ENCODE data around the gene INTS4.
A peak's percentile ranks its signal among the peaks of the same experiment; 100 is the strongest.
"Not testable (repeated sequence)": the region's sequence is repeated elsewhere in the genome, so short reads cannot be mapped to it uniquely, and the experiment has no call there.

INTS4 gene, protein sequence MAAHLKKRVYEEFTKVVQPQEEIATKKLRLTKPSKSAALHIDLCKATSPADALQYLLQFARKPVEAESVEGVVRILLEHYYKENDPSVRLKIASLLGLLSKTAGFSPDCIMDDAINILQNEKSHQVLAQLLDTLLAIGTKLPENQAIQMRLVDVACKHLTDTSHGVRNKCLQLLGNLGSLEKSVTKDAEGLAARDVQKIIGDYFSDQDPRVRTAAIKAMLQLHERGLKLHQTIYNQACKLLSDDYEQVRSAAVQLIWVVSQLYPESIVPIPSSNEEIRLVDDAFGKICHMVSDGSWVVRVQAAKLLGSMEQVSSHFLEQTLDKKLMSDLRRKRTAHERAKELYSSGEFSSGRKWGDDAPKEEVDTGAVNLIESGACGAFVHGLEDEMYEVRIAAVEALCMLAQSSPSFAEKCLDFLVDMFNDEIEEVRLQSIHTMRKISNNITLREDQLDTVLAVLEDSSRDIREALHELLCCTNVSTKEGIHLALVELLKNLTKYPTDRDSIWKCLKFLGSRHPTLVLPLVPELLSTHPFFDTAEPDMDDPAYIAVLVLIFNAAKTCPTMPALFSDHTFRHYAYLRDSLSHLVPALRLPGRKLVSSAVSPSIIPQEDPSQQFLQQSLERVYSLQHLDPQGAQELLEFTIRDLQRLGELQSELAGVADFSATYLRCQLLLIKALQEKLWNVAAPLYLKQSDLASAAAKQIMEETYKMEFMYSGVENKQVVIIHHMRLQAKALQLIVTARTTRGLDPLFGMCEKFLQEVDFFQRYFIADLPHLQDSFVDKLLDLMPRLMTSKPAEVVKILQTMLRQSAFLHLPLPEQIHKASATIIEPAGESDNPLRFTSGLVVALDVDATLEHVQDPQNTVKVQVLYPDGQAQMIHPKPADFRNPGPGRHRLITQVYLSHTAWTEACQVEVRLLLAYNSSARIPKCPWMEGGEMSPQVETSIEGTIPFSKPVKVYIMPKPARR

DNA sequence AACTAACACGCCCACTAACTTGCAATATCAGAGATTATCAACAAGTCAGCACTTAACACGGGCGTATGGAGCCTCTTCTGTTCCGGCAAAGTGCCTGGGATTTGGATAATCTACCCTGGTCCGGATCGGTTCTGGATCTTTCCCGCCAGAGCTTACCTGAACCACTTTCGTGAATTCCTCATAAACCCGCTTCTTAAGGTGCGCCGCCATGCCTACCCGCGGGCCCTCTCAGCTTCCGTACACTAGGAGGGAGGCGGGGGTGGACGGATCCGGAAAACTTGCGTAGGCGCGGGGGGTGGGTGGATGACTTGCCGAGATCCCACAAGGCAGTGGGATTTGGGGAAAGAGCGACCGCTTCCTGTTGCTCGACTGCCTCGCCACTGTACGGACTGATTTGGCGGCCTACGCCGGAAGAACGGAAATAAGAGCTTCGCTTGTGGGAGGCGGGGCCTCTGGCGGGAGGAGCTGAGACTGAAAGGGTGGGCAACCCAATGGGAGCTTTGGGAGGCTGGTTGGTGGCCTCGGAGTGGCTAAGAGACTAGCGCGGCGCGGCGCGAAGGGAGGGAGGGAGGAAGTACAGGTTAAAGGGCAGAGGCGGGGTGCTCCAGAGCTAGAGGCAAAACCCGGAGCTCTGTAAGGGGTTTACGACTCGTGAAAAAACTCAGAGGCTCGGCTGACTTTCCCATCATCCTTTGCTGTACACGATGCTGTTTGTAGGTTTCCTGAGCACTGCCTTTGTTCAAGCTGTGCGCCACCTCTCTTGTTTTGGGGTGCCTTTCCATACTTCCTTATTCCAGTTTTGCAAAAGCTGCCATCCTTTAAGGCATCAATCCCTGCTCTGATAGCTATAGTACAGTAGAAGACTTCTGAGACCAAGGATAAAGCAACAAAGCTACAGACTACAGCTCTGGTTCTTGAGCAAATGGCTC, at the start of gene INTS4:
INTS4 (minus strand) TSS at position 235 of the 929 bp plus-strand sequence; CDS start at position 210, 25 bp downstream.
- peak; percentile 99 for DNase-seq

DNA sequence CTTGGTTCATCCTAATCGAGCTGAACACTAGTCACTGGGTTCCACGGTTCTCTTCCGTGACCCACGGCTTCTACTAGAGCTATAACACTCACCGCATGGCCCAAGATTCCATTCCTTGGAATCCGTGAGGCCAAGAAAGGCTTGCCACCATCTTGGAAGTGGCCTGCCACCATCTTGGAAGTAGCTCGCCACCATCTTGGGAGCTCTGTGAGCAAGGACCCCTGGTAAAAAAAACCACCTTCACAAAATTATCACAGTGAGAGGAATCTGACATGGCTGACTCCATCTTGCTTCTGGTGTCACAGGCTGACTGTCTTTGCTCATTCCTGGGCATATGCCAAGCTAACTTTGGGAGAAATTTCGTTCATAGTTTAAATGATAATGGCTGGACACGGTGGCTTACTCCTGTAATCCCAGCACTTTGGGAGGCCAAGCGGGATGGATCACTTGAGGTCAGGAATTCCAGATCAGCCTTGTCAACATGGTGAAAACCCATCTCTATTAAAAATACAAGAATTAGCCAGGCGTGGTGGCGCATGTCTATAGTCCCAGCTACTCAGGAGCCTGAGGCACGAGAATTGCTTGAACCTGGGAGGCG, 47.5 kb upstream of the INTS4 start:
- DNase-seq = no peak

GRCh38 chr11:78041380-78041719, 46.9 kb upstream of the INTS4 start:
- not testable (repeated sequence) for DNase-seq

GRCh38 chr11:78040691-78041379, 46.4 kb upstream of the INTS4 start:
- DNase-seq = no peak

GRCh38 chr11:78039919-78040671, 45.6 kb upstream of the INTS4 start:
- no peak for DNase-seq

GRCh38 chr11:78039391-78039918, 45.0 kb upstream of the INTS4 start:
- DNase-seq = no peak

DNA sequence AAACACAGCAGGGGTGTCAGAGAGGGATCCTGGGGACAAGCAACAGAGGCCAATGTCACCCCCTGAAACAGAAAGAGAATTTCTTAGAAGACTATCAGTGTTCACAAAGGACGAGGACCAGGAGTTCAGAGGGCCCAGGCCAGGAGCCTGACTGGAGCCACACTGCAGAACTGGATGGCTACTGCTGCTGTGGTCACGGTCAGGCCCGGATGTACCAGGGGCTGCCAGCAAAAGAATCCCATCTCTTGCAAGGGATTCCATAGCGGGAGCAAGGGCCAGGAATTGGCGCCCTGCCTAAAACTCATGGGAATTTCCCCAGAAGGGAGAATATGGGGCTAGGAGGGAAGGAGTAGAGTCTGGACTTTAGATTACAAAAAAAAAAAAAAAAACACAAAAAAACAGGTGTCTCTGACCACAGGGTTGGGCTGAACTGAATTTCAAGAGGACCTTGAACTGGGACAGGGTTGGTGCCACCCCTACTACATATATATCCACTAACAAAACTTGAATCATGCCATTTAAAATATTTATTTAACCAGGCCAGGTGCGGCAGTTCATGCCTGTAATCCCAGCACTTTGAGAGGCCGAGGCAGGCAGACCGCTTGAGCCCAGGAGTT, 44.3 kb upstream of the INTS4 start:
- DNase-seq = no peak

GRCh38 chr11:78037825-78038620, 43.6 kb upstream of the INTS4 start:
- no peak for DNase-seq

- DNase-seq = no peak
These were observed 42.6 kb upstream of the INTS4 start for GRCh38 chr11:78037056-78037455.

- no peak for DNase-seq
These were observed 41.8 kb upstream of the INTS4 start for GRCh38 chr11:78036313-78036712.

DNA sequence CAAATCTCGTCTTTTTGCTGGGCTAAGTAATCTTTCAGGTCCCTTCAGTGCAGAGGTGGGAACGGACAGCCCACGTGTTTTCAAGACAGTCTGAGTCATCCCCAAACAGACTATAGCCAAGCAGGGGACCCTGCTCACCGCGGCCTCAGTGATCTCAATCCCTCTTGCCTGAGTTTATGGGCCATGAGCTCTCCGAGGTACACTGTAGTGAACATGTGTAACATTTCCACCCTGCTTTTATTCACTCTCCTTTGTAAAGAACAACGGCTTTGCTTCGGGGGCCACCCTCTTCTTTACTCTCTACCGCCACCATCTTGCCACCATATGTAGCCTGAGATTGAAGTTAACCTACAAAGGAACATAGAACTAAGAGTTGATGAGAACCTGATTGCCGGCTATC, 40.2 kb upstream of the INTS4 start:
- DNase-seq = no peak

DNA sequence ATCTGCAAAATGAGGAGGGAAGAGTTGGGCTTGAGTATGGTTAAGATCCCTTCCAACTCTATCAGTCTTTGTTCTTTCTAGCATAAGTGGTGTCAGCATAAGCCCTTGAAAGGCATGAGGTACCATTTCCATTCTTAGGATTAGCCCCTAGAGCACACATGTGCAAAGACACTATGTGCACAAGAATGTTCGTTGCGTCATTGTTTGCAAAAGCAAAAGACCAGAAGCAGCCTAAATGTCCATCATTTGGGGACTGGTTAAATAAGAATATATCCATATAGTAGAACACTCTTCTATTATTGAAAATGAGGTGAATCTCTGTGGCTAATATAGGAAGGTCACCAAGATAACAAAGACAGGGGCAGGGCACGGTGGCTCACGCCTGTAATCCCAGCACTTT, 38.6 kb upstream of the INTS4 start:
- no peak for DNase-seq

DNA sequence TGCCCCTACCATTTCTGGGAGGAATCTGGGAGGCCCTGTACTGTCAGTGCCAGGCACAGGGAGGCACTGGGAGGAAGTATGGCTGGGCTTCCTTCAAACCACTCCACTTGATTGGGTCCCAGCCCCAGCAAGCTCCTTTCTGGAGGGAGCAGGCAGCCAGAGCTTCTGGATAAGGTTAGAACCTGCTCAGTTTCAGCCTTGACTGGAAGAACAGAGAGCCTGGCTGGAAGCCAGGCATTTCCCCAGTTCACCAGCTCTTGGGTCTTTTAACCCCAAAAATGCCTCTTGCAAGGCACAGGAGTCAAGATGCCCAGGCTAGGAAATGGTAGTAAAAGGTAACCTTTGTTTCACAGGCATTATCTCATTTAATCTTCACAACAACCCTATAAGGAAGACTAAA, 37.6 kb upstream of the INTS4 start:
- DNase-seq = no peak

DNA sequence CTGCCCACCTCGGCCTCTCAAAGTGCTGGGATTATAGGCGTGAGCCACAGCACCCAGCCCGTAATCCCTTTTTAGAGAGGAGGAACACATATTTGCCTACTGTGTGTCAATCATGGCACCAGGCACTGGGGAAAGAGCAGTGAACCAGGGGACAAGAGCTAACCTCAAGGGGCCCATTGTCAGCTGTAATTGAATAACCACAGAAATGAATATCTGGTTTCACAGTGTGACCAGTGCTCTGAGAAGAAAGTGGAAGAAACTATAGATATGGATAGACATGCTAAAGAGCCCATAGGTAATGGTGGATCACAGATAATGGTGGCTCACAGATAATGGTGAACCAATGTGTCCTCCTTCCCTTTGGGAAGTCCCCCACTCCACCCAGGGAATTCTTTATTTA, 37.2 kb upstream of the INTS4 start:
- no peak for DNase-seq

- no peak for DNase-seq
These were observed 36.2 kb upstream of the INTS4 start for GRCh38 chr11:78030429-78031325.

- not testable (repeated sequence) for DNase-seq
These were observed 34.0 kb upstream of the INTS4 start for GRCh38 chr11:78028423-78028822.

GRCh38 chr11:78027759-78028158, 33.3 kb upstream of the INTS4 start:
- no peak for DNase-seq

DNA sequence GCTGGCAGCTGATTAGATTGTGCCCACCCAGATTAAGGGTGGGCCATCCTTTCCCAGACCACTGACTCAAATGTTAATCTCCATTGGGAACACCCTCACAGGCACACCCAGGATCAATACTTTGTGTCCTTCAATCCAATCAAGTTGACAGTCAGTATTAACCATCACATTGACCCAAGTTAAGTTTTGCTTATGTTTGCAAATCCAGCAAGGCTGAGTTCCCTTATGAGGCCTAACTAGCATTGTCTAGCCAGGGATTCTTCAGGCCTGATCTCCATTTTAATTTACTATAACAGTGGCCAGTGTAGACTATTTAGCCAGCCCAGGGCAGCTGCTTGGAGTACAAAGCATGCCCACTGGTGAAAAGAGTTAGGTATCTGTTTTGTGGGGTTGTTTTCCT, 30.9 kb upstream of the INTS4 start:
- no peak for DNase-seq
